ENCODE measurements around the gene FAM222A.

DNA sequence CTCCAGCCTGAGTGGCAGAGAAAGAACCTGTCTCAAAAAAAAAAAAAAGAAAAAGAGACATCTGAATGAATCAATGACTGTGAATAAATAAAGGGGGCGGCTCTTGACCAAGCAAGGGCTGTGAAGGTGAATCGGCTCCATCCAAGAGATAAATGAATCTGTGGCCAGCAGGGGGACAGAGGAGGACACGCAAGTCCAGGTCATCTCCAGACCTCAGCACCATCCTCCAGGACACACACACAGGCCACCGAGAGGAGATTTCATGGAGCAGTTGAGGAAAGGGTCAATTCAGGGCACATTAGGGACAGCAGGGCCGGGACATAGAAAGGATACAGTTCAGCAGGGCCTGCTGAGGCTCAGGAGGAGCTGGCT, 98.0 kb downstream of the FAM222A start:
- TF ChIP-seq, protein P1, sequence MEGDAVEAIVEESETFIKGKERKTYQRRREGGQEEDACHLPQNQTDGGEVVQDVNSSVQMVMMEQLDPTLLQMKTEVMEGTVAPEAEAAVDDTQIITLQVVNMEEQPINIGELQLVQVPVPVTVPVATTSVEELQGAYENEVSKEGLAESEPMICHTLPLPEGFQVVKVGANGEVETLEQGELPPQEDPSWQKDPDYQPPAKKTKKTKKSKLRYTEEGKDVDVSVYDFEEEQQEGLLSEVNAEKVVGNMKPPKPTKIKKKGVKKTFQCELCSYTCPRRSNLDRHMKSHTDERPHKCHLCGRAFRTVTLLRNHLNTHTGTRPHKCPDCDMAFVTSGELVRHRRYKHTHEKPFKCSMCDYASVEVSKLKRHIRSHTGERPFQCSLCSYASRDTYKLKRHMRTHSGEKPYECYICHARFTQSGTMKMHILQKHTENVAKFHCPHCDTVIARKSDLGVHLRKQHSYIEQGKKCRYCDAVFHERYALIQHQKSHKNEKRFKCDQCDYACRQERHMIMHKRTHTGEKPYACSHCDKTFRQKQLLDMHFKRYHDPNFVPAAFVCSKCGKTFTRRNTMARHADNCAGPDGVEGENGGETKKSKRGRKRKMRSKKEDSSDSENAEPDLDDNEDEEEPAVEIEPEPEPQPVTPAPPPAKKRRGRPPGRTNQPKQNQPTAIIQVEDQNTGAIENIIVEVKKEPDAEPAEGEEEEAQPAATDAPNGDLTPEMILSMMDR (conservative IDR thresholded peaks at IDR 0.05 in 1 of 2, IDR thresholded peaks at IDR 0.05 in 1 of 2; ENCODE audit: extremely low read depth in 1 of 2, insufficient read depth in 1 of 2, low read depth in 1 of 2, low read length in 2 of 2) = peak in 1 of 2 donors; percentile 15
- TF ChIP-seq EZH2 (IDR thresholded peaks at IDR 0.05; ENCODE audit: borderline replicate concordance, low read length) = no peak

Data from mammary epithelial cell (primary cell).